HCT116 (cell line): ENCODE measurements around the gene USP9Y. TPM values are rescaled to one million over a fixed set of nuclear protein-coding genes. Genes with fewer than 3 reads are reported as not detected.

Source experiments
- ATAC-seq: fragments of 200-7000 bp; cut with Tn5 transposase; 2 replicates; pipeline ENCODE4 v1.9.1; 2020; ENCODE audit warnings: mild to moderate bottlenecking, moderate library complexity
- BruUV-seq: library from RNA; stranded (reverse); fragments of 400-500 nt; replicated peaks from 2 replicates; lab custom pipeline; 2021; lab: Mats Ljungman, UMichigan
- CTCF ChIA-PET: fragments of 300-600 bp; sonication (Branson Sonifier 250); formaldehyde crosslinking; loops from one replicate; lab custom pipeline; 2021; ENCODE audit warnings: antibody characterized with exemption; lab: Charles Lee
- POLR2A ChIA-PET: fragments of 300-600, 350-600 bp; sonication (Branson Sonifier 250); formaldehyde crosslinking; loops from one replicate; lab custom pipeline; 2021; ENCODE audit warnings: antibody characterized with exemption; lab: Charles Lee
- RAD21 ChIA-PET, 2 experiments: fragments of 300-600 bp; sonication (Branson Sonifier 250); formaldehyde crosslinking; loops; one replicate each; lab custom pipeline; 2023; ENCODE audit warnings: low total read pairs in 2 of 2; ENCODE audit not compliant: uncharacterized antibody in 2 of 2, unreplicated experiment in 2 of 2, low non-redundant PET in 1 of 2; lab: Charles Lee
- DNase-seq: peaks from one replicate; pipeline ENCODE4 v3.0.0-alpha.2; 2010; ENCODE audit warnings: low read depth, low spot score
- H2AFZ ChIP-seq: fragments of 200-600 bp; shearing (Covaris generic), sonication (generic); 2 replicates; pipeline ENCODE4 v1.6.1; 2017; ENCODE audit warnings: low read depth, mixed run types, mixed read lengths, antibody characterized with exemption, low read length; ENCODE audit not compliant: poor library complexity, severe bottlenecking
- H3K27ac ChIP-seq: 2 replicates; pipeline ENCODE4 v1.5.1; 2012; ENCODE audit warnings: low read depth, low read length
- H3K27me3 ChIP-seq: fragments of 200-600 bp; sonication (generic); 2 replicates; pipeline ENCODE4 v1.6.1; 2016; ENCODE audit warnings: mixed run types, low read length, mixed read lengths; ENCODE audit not compliant: insufficient read depth
- H3K36me3 ChIP-seq, 2 experiments: fragments of 200-500 bp in 1 of 2; fragments of 200-600 bp in 1 of 2; sonication (Bioruptor generic) in 1 of 2; sonication (generic) in 1 of 2; 2 replicates each; pipeline versions ENCODE4 v1.5.1 to v1.6.1; 2014 to 2016; ENCODE audit warnings: low read length in 2 of 2, inconsistent platforms in 1 of 2, mixed read lengths in 1 of 2, mixed run types in 1 of 2; ENCODE audit not compliant: insufficient read depth in 2 of 2, control insufficient read depth in 1 of 2
- H3K4me1 ChIP-seq, 2 experiments: fragments of 200-600 bp in 1 of 2; sonication (generic) in 1 of 2; 2 replicates each; pipeline versions ENCODE4 v1.5.1 to v1.6.1; 2012 to 2017; ENCODE audit warnings: low read length in 2 of 2, inconsistent platforms in 1 of 2, mild to moderate bottlenecking in 1 of 2, mixed read lengths in 1 of 2, mixed run types in 1 of 2, moderate library complexity in 1 of 2; ENCODE audit not compliant: insufficient read depth in 2 of 2, control insufficient read depth in 1 of 2
- H3K4me2 ChIP-seq: fragments of 200-600 bp; sonication (generic); 2 replicates; pipeline ENCODE4 v1.6.1; 2017; ENCODE audit warnings: mixed run types, low read length, mixed read lengths
- H3K4me3 ChIP-seq, 2 experiments: fragments of 200-600 bp in 1 of 2; sonication (generic) in 1 of 2; replicated peaks in 1 of 2; 2 replicates each; pipeline ENCODE4 v1.5.1; 2011 to 2016; ENCODE audit warnings: low read length in 2 of 2, control low read depth in 1 of 2, low read depth in 1 of 2, mild to moderate bottlenecking in 1 of 2, mixed read lengths in 1 of 2, mixed run types in 1 of 2
- H3K79me2 ChIP-seq: fragments of 200-600 bp; sonication (generic); 2 replicates; pipeline ENCODE4 v1.6.1; 2017; ENCODE audit warnings: mild to moderate bottlenecking, mixed run types, low read length, moderate library complexity, mixed read lengths; ENCODE audit not compliant: insufficient read depth
- H3K9ac ChIP-seq: fragments of 200-600 bp; sonication (generic); 2 replicates; pipeline ENCODE4 v1.6.1; 2016; ENCODE audit warnings: low read length, mixed read lengths
- H3K9me2 ChIP-seq: fragments of 200-600 bp; sonication (generic), shearing (Covaris generic); 2 replicates; pipeline ENCODE4 v1.6.1; 2017; ENCODE audit warnings: mixed run types, mild to moderate bottlenecking, moderate library complexity; ENCODE audit not compliant: insufficient read depth
- H3K9me3 ChIP-seq, 2 experiments: fragments of 200-500 bp in 1 of 2; fragments of 200-600 bp in 1 of 2; sonication (Bioruptor generic) in 1 of 2; sonication (generic) in 1 of 2; 2 replicates each; pipeline ENCODE4 v1.6.1; 2014 to 2017; ENCODE audit warnings: low read length in 2 of 2, mixed read lengths in 2 of 2, inconsistent platforms in 1 of 2, low read depth in 1 of 2, mild to moderate bottlenecking in 1 of 2, mixed run types in 1 of 2, moderate library complexity in 1 of 2; ENCODE audit not compliant: control insufficient read depth in 1 of 2, insufficient read depth in 1 of 2
- H4K20me1 ChIP-seq: fragments of 200-600 bp; sonication (generic), shearing (Covaris generic); 2 replicates; pipeline ENCODE4 v1.6.1; 2017; ENCODE audit warnings: mixed run types, mild to moderate bottlenecking, moderate library complexity; ENCODE audit not compliant: insufficient read depth
- CBX3 ChIP-seq: IDR thresholded peaks from 2 replicates; pipeline ENCODE4 v1.6.1; 2012; ENCODE audit warnings: low read depth
- EGR1 ChIP-seq: IDR thresholded peaks from 2 replicates; pipeline ENCODE4 v1.6.1; 2012; ENCODE audit warnings: low read depth
- ELF1 ChIP-seq: IDR thresholded peaks from 2 replicates; pipeline ENCODE4 v1.6.1; 2012; ENCODE audit warnings: low read depth, borderline replicate concordance
- EZH2phosphoT487 ChIP-seq: fragments of 200-600 bp; IDR thresholded peaks from 2 replicates; pipeline ENCODE4 v1.6.1; 2018; ENCODE audit warnings: antibody characterized with exemption, borderline replicate concordance
- JUND ChIP-seq: IDR thresholded peaks from 2 replicates; pipeline ENCODE4 v1.6.1; 2012
- POLR2A ChIP-seq: IDR thresholded peaks from 2 replicates; pipeline ENCODE4 v1.7.0; 2011; ENCODE audit warnings: borderline replicate concordance; ENCODE audit not compliant: insufficient read depth, insufficient read length; ENCODE audit errors: extremely low read depth
- POLR2AphosphoS5 ChIP-seq: IDR thresholded peaks from 2 replicates; pipeline ENCODE4 v1.6.1; 2011; ENCODE audit warnings: mild to moderate bottlenecking, low read depth, low read length, moderate library complexity
- RAD21 ChIP-seq: IDR thresholded peaks from 2 replicates; pipeline ENCODE4 v1.6.1; 2012; ENCODE audit warnings: low read depth, mild to moderate bottlenecking
- SP1 ChIP-seq: IDR thresholded peaks from 2 replicates; pipeline ENCODE4 v1.6.1; 2012; ENCODE audit warnings: low read depth
- TCF7L2 ChIP-seq: IDR thresholded peaks from 2 replicates; pipeline ENCODE4 v1.7.0; 2011; ENCODE audit warnings: borderline replicate concordance, inconsistent platforms; ENCODE audit not compliant: insufficient read depth, insufficient read length; ENCODE audit errors: extremely low read depth
- YY1 ChIP-seq: IDR thresholded peaks from 2 replicates; pipeline ENCODE4 v1.6.1; 2011; ENCODE audit warnings: low read length, low read depth, moderate library complexity, mild to moderate bottlenecking; ENCODE audit not compliant: insufficient replicate concordance; ENCODE audit errors: extremely low read depth
- ZFX ChIP-seq: fragments of 450-650 bp; IDR thresholded peaks from 2 replicates; pipeline ENCODE4 v1.6.1; 2017
- ZNF274 ChIP-seq: fragments of 200-500 bp; sonication (Bioruptor generic); IDR thresholded peaks from 2 replicates; pipeline ENCODE4 v1.6.1; 2014; ENCODE audit warnings: mild to moderate bottlenecking, low read depth, low read length, inconsistent platforms
- intact Hi-C: fragments of 100-400 bp; cut with micrococcal nuclease; formaldehyde crosslinking; loops from 2 replicates; pipeline ENCODE4 v1.10.0; 2022
- total RNA-seq: library from RNA; stranded (reverse); gene quantifications from one replicate; pipeline ENCODE4 v1.2.1, GENCODE V29; 2021; ENCODE audit not compliant: unreplicated experiment
- TF ChIP-seq, protein P1 (sequence below): IDR thresholded peaks from 2 replicates; pipeline ENCODE4 v1.6.1; 2012
- TF ChIP-seq, protein P2 (sequence below): IDR thresholded peaks from 2 replicates; pipeline ENCODE4 v1.6.1; 2012
- TF ChIP-seq, protein P3 (sequence below): IDR thresholded peaks from 2 replicates; pipeline ENCODE4 v1.6.1; 2012; ENCODE audit warnings: low read depth

USP9Y gene
- total RNA-seq, 1 experiment from 2014 or later, result 4.4 TPM

DNA sequence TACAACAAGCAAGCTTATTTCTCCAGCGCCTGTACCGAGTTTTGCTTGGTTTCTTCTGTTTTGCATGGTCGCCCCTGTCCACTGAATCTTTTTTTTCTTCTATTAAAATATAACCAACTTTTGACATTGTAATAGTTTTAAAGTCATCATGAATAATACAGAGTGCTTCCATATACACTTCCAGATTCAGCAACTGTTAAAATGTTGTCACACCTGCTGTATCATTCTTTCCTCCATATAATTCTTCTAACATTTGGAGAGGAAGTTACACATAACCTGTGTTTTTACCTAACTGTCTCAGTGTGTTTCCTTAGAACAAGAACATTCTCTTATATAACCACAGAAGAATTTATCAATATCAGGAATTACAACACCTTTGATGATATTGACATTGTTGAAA is 83.5 kb downstream of the USP9Y start:
- no peak overlapping the region for H3K9ac ChIP-seq
- no peaks in the 10 kb centered on the region for H3K27me3 ChIP-seq
- H3K4me2 ChIP-seq, result no peak overlapping the region
- ATAC-seq (no peak), DNase-seq (no peak)
- TF ChIP-seq, protein P1, sequence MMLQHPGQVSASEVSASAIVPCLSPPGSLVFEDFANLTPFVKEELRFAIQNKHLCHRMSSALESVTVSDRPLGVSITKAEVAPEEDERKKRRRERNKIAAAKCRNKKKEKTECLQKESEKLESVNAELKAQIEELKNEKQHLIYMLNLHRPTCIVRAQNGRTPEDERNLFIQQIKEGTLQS, result no peak
- TF ChIP-seq ELF1, result no peak
- TF ChIP-seq CBX3, result no peak
- no peak for TF ChIP-seq EGR1
- no peak for TF ChIP-seq ZNF274
- TF ChIP-seq ZFX, result no peak
- no peak for TF ChIP-seq POLR2AphosphoS5
- no peak for TF ChIP-seq EZH2phosphoT487
- no peak for TF ChIP-seq YY1
- TF ChIP-seq, protein P2, sequence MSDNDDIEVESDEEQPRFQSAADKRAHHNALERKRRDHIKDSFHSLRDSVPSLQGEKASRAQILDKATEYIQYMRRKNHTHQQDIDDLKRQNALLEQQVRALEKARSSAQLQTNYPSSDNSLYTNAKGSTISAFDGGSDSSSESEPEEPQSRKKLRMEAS, result no peak
- TF ChIP-seq, protein P3, sequence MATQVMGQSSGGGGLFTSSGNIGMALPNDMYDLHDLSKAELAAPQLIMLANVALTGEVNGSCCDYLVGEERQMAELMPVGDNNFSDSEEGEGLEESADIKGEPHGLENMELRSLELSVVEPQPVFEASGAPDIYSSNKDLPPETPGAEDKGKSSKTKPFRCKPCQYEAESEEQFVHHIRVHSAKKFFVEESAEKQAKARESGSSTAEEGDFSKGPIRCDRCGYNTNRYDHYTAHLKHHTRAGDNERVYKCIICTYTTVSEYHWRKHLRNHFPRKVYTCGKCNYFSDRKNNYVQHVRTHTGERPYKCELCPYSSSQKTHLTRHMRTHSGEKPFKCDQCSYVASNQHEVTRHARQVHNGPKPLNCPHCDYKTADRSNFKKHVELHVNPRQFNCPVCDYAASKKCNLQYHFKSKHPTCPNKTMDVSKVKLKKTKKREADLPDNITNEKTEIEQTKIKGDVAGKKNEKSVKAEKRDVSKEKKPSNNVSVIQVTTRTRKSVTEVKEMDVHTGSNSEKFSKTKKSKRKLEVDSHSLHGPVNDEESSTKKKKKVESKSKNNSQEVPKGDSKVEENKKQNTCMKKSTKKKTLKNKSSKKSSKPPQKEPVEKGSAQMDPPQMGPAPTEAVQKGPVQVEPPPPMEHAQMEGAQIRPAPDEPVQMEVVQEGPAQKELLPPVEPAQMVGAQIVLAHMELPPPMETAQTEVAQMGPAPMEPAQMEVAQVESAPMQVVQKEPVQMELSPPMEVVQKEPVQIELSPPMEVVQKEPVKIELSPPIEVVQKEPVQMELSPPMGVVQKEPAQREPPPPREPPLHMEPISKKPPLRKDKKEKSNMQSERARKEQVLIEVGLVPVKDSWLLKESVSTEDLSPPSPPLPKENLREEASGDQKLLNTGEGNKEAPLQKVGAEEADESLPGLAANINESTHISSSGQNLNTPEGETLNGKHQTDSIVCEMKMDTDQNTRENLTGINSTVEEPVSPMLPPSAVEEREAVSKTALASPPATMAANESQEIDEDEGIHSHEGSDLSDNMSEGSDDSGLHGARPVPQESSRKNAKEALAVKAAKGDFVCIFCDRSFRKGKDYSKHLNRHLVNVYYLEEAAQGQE, result no peak
- no peak for TF ChIP-seq TCF7L2
- no peak for TF ChIP-seq SP1
- no peak for TF ChIP-seq RAD21
- no peak for TF ChIP-seq JUND
- TF ChIP-seq POLR2A, result no peak
- H4K20me1 ChIP-seq, result no peaks in the 10 kb centered on the region
- no peak overlapping the region for H3K27ac ChIP-seq
- no peaks in the 10 kb centered on the region for H3K36me3 ChIP-seq
- H3K9me3 ChIP-seq, result no peaks in the 10 kb centered on the region
- ChIA-PET CTCF (no interaction called here), POLR2A (no interaction called here), RAD21 (no interaction called here)
- no TSS peak for BruUV-seq
- no peak overlapping the region for H3K4me3 ChIP-seq
- H3K4me1 ChIP-seq, result no peaks in the 10 kb centered on the region
- H2AFZ ChIP-seq, result no peak overlapping the region
- no peaks in the 10 kb centered on the region for H3K9me2 ChIP-seq
- no peaks in the 10 kb centered on the region for H3K79me2 ChIP-seq
- intact Hi-C loops, result no loop called here
